ENCODE data around the gene COX4I1. TPM values are rescaled to one million over a fixed set of nuclear protein-coding genes. Genes with fewer than 3 reads are reported as not detected.

The COX4I1 gene
- total and polyA plus RNA-seq, 10 of the 15 experiments (the other 5 are each of a cell fraction or from before 2014, with no cell fraction given) = 480 to 1,889 (median 872) TPM

DNA sequence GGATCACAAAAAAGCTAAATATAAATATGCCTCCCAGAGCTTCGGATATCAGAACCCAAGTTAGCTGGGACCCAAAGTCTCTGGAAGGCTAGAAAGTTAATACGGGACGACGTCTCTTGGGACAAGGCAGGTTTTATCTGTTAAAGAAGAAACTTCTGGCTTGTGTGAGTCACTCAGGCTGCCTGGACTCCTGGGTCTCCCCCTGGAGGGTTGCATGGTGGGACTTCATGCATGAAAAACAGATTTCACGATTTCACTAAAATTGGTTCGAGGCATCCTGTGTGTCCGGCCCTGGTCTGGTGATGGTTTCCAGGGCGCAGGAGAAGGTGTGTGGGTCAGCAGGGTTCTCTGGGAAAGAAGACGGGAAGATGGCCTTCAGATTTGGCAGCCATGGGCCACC, 47.0 kb downstream of the COX4I1 start:
- Histone ChIP-seq H3K79me2 (ENCODE audit: control insufficient read depth, insufficient read depth, low read length) (no peaks in the 10 kb centered on the region), H3K4me2 (ENCODE audit: control insufficient read depth, insufficient read depth) (no peak overlapping the region), H3K9ac (ENCODE audit: control insufficient read depth, insufficient read depth, low read length) (no peak overlapping the region), H3K4me3 (no peak overlapping the region), H3K27me3 (replicated peaks in 1 of 2; ENCODE audit: control insufficient read depth in 2 of 2, insufficient read depth in 2 of 2, low read length in 1 of 2) (no peaks in the 10 kb centered on the region), H3K4me1 (ENCODE audit: control insufficient read depth, insufficient read depth, low read length) (peaks cover 7% of the 10 kb centered on the region), H3K27ac (ENCODE audit: control insufficient read depth, insufficient read depth) (no peak overlapping the region), H3K9me3 (replicated peaks; ENCODE audit: control insufficient read depth, insufficient read depth, low read length) (no peaks in the 10 kb centered on the region; the same call in 2 of the 3 replicates), H4K20me1 (ENCODE audit: control insufficient read depth, insufficient read depth) (no peaks in the 10 kb centered on the region), H3K36me3 (ENCODE audit: control insufficient read depth in 2 of 2, insufficient read depth in 2 of 2, low read length in 1 of 2) (no peaks in the 10 kb centered on the region), H2AFZ (ENCODE audit: control insufficient read depth, low read depth, low read length) (no peak overlapping the region)
- POLR2A ChIA-PET = interaction anchor here (0.6 kb wide), 1 partner anchor 44 kb away, joined by 3 read pairs; no protein-coding TSS in a partner anchor
- no peak for ATAC-seq
- TF ChIP-seq MTA3 (IDR thresholded peaks at IDR 0.05; ENCODE audit: borderline replicate concordance, low read length) = no peak
- TF ChIP-seq EZH2 (IDR thresholded peaks at IDR 0.05; ENCODE audit: borderline replicate concordance, control insufficient read depth, low read depth, low read length) = no peak
- TF ChIP-seq DPF2 (IDR thresholded peaks at IDR 0.05) = no peak
- TF ChIP-seq NR2C2 (IDR thresholded peaks at IDR 0.05; ENCODE audit: borderline replicate concordance, control insufficient read depth, insufficient read length, low read depth) = no peak
- no peak for TF ChIP-seq FOXK2 (IDR thresholded peaks at IDR 0.05)
- no peak for TF ChIP-seq HDGF (IDR thresholded peaks at IDR 0.05)
- no peak for TF ChIP-seq FOS (IDR thresholded peaks at IDR 0.05; ENCODE audit: borderline replicate concordance, extremely low read depth, insufficient read length)
- no peak for TF ChIP-seq MTA2 (IDR thresholded peaks at IDR 0.05; ENCODE audit: low read depth)
- TF ChIP-seq CHD2 (IDR thresholded peaks at IDR 0.05; ENCODE audit: borderline replicate concordance, low read depth, low read length) = no peak
- TF ChIP-seq JUNB (IDR thresholded peaks at IDR 0.05) = no peak
- TF ChIP-seq JUND (IDR thresholded peaks at IDR 0.05; ENCODE audit: low read depth, low read length) = no peak
- TF ChIP-seq ZNF687 (IDR thresholded peaks at IDR 0.05) = no peak
- TF ChIP-seq MXI1 (IDR thresholded peaks at IDR 0.05; ENCODE audit: low read depth, low read length) = no peak
- TF ChIP-seq, protein P1, sequence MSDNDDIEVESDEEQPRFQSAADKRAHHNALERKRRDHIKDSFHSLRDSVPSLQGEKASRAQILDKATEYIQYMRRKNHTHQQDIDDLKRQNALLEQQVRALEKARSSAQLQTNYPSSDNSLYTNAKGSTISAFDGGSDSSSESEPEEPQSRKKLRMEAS (IDR thresholded peaks at IDR 0.05; ENCODE audit: low read depth, low read length) = no peak
- TF ChIP-seq SIX5 (IDR thresholded peaks at IDR 0.05; ENCODE audit: low read depth, low read length, severe bottlenecking) = no peak
- TF ChIP-seq, protein P2, sequence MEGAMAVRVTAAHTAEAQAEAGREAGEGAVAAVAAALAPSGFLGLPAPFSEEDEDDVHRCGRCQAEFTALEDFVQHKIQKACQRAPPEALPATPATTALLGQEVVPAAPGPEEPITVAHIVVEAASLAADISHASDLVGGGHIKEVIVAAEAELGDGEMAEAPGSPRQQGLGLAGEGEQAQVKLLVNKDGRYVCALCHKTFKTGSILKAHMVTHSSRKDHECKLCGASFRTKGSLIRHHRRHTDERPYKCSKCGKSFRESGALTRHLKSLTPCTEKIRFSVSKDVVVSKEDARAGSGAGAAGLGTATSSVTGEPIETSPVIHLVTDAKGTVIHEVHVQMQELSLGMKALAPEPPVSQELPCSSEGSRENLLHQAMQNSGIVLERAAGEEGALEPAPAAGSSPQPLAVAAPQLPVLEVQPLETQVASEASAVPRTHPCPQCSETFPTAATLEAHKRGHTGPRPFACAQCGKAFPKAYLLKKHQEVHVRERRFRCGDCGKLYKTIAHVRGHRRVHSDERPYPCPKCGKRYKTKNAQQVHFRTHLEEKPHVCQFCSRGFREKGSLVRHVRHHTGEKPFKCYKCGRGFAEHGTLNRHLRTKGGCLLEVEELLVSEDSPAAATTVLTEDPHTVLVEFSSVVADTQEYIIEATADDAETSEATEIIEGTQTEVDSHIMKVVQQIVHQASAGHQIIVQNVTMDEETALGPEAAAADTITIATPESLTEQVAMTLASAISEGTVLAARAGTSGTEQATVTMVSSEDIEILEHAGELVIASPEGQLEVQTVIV (IDR thresholded peaks at IDR 0.05; ENCODE audit: borderline replicate concordance, partially characterized antibody) = no peak
- TF ChIP-seq CBFB (IDR thresholded peaks at IDR 0.05; ENCODE audit: low read depth) = no peak
- no peak for TF ChIP-seq NBN (IDR thresholded peaks at IDR 0.05)
- whole genome bisulfite sequencing (ENCODE audit: insufficient coverage, insufficient replicate concordance, low lambda C conversion rate, missing lambda C conversion rate) = 3% methylated on average over 9 of the region's 9 CpGs
- in situ Hi-C loops (cut with MboI) (no loop called here), intact Hi-C loops (cut with micrococcal nuclease; ENCODE audit: unreplicated experiment) (no loop called here)
- no peak for DNase-seq (ENCODE audit: low read depth, low spot score)
- SMC1A ChIA-PET (ENCODE audit: uncharacterized antibody, unreplicated experiment) = interaction anchor here (0.6 kb wide), 1 partner anchor 25 kb away, joined by 3 read pairs; no protein-coding TSS in a partner anchor
- RAD21 ChIA-PET (ENCODE audit: unreplicated experiment) = no interaction called here
- CTCF ChIA-PET = interaction anchor here (0.6 kb wide), 1 partner anchor 777 kb away, joined by 3 read pairs; no protein-coding TSS in a partner anchor
- FAIRE-seq = no peak
- no TSS peak for BruUV-seq (replicated peaks)

Data from GM12878 (cell line).